Stimulated activated memory B cell treated with anti-CD40 and anti-IgM and Interleukin-4, amounts not matched to agents 10 μg/mL and 1 μg/mL and 100 μg/mL, for 72 hours (primary cell): ENCODE results near the gene MAGI3.

ENCODE experiments used
- ATAC-seq: fragments of 150-1000 bp; cut with Tn5 transposase; 2 replicates; pipeline ENCODE4 v1.10.0; 2021
- H3K27ac Mint-ChIP-seq: one replicate; pipeline ENCODE4 v1.8.0; 2022; ENCODE audit warnings: mild to moderate bottlenecking, mixed read lengths
- H3K27me3 Mint-ChIP-seq: one replicate; pipeline ENCODE4 v1.8.0; 2022; ENCODE audit warnings: mixed read lengths
- H3K36me3 Mint-ChIP-seq: one replicate; pipeline ENCODE4 v1.8.0; 2022; ENCODE audit warnings: mixed read lengths
- H3K4me1 Mint-ChIP-seq: one replicate; pipeline ENCODE4 v1.8.0; 2022; ENCODE audit warnings: mixed read lengths
- H3K4me3 Mint-ChIP-seq: one replicate; pipeline ENCODE4 v1.8.0; 2022; ENCODE audit warnings: mild to moderate bottlenecking, moderate library complexity, mixed read lengths
- H3K9me3 Mint-ChIP-seq: one replicate; pipeline ENCODE4 v1.8.0; 2022; ENCODE audit warnings: mixed read lengths

MAGI3 gene

GRCh38 chr1:113721010-113721409 lies 330.7 kb downstream of the MAGI3 start:
- Mint-ChIP-seq H3K36me3 (peaks cover 87% of the 10 kb centered on the region), H3K4me3 (no peak overlapping the region), H3K9me3 (peaks cover 10% of the 10 kb centered on the region)

GRCh38 chr1:113732802-113733201 lies 342.5 kb downstream of the MAGI3 start:
- no peak overlapping the region for H3K4me3 Mint-ChIP-seq
- peaks cover 5% of the 10 kb centered on the region for H3K9me3 Mint-ChIP-seq
- H3K27me3 Mint-ChIP-seq = no peaks in the 10 kb centered on the region
- no peaks in the 10 kb centered on the region for H3K4me1 Mint-ChIP-seq
- H3K27ac Mint-ChIP-seq = no peak overlapping the region
- no peak for ATAC-seq
- peaks cover 71% of the 10 kb centered on the region for H3K36me3 Mint-ChIP-seq

More at GRCh38 chr1:113721010-113721409, 330.7 kb downstream of the MAGI3 start:
- Mint-ChIP-seq H3K27ac (no peak overlapping the region), H3K27me3 (no peaks in the 10 kb centered on the region), H3K4me1 (no peaks in the 10 kb centered on the region)
- ATAC-seq = no peak

GRCh38 chr1:113734357-113735055 lies 344.2 kb downstream of the MAGI3 start:
- Mint-ChIP-seq H3K27me3 (no peaks in the 10 kb centered on the region), H3K4me3 (no peak overlapping the region), H3K9me3 (no peaks in the 10 kb centered on the region), H3K4me1 (no peaks in the 10 kb centered on the region), H3K36me3 (peaks cover 66% of the 10 kb centered on the region), H3K27ac (no peak overlapping the region)
- ATAC-seq = no peak
